Esophagus mucosa (tissue), 1 donor: ENCODE data around the gene FIGN. TPM values are rescaled to one million over a fixed set of nuclear protein-coding genes. Genes with fewer than 3 reads are reported as not detected.

Source experiments
- ATAC-seq: fragments of 200-7000 bp; cut with Tn5 transposase; one replicate; pipeline ENCODE4 v1.9.1; 2020
- total RNA-seq: library from RNA; stranded (reverse); gene quantifications from one replicate; pipeline ENCODE4 v1.2.4, GENCODE V29; 2023
- donor health status: DM: yes; HTN: yes; CAD: no.

The FIGN gene
- total RNA-seq, 1 donor from 2014 or later = 1.0 TPM

DNA sequence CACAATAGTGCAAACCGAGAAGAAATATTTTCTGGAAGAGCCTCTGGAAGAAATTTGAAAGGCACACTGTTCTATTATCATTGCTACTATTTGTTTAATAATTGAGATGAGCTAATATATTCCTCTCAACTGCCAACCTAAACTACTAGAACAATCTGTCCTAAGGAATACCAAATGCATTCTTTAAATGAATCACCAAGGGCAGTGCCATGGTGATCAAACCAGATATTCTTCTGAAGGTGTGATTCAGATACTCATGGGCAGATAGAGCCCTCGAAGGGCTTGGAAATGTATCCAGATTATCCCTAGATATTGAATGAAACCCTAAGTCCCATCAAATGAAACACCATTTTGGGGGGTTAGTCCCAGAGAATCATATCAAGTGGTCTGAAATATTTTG lies 76.6 kb downstream of the FIGN start:
- ATAC-seq = peak; percentile 89

DNA sequence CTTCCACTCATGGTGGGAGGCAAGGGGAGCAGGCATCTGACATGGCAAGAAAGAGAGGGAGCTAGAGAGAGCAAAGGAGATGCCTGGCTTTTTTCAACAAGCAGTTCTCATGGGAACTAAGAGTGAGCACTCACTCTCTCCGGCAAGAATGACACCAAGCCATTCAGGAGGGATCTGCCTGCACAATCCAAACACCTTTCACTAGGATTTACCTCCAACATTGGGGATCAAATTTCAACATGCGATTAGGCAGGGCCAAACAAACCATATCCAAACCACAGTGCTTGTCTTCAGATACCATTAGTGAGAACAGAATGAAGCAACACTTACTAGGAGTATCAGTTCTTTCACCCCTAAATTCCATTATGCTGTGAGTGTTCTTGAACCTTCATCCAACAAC lies 77.3 kb downstream of the FIGN start:
- no peak for ATAC-seq

DNA sequence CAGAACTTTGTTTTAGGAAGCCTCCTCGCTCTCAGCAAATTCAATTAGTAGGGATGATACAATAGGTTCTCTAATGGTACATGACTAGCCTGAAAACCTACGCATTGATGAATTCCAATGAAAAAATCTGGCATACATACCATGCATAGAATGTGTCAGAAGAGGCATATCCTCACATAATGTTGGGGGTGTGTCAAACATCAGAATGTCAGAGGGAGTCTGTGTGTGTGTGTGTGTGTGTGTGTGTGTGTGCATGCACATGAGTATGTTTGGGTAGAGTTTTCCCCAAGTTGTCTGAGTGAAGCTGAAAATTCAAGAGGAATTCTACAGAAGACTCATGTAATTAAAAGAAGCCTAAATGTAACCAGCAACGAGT lies 78.5 kb downstream of the FIGN start:
- ATAC-seq = no peak

DNA sequence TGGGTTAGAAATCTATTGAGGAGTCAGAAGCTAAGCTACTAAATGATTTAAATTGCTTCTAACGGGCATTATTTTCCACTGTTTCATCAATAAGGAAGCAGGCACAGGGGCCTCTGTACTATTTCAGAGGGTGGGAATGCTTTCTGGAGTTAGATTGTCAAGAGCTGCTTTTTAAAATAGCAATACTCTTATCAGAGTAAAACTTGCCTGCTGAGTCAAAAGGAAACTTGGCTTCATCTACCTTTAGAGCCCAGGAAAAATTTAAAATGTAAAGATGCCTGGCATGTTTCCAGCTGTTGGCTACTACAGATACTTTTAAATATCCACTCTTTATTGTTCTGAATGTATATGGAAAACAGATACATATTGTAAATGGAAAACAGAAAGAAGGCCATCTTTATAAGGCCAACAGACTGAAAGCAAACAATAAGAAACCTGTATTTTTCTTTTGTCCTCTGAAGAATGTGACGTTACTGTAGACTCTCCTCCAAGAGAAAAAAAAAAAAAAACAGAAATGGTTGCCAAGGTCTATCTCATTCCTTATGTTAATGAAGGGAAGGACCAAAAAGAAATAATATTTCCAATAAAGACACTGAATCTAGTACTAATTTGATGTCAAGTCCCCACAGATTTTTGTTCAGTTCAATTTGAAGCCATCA lies 79.1 kb downstream of the FIGN start:
- ATAC-seq = no peak

DNA sequence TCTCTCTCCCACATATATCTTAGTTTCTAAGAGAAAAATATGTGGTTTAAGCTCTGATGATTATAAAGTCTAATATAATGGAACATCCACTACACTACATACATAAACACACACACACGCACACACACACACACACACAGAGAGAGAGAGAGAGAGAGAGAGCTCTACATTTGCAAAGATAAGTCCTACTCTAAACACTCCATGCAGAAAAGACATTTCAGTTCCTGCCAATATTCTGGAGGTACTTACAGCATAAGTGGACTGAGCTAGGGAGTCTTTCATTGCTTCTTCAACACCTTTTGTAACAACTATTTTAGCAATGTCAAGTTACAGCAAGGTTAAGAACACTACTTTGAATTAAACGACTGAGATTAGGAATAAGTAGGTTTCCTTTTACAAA lies 80.1 kb downstream of the FIGN start:
- no peak for ATAC-seq

DNA sequence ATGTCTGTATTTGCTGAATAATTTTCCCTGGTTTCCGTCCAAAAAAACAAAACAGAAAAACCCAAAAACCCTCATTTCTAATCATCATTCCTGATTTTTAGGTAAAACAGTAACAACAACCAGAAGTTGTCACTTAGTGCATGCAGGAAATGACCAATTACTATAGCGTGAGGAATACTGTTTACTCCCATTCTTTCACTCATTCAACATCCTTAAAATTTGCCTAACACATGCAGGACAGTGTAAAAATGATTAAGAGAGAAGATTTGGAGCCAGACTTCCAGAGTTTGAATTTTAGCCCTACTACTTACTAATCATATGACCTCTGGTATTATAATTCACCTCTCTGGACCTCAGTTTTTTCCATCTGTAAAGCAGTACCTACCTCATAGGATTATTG lies 83.1 kb downstream of the FIGN start:
- no peak for ATAC-seq

DNA sequence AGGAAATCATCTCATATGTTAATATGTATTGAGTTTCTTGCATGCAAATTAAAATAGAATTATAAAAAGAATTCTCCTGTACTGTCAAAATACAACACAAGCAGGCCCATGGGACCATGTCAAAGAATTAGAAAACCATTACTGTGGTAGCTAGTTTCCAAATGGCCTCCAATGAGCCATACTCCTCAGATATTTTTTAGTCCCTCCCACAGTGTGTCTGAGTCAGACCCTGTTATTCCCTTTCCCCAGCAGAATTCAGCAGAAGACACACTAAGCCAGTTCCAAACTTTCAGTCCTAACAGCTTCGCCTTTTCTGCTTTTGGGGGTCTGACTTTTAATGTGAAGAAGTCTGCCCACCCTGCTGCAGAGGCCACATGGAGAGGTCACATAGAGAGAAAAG lies 86.7 kb downstream of the FIGN start:
- ATAC-seq = no peak

DNA sequence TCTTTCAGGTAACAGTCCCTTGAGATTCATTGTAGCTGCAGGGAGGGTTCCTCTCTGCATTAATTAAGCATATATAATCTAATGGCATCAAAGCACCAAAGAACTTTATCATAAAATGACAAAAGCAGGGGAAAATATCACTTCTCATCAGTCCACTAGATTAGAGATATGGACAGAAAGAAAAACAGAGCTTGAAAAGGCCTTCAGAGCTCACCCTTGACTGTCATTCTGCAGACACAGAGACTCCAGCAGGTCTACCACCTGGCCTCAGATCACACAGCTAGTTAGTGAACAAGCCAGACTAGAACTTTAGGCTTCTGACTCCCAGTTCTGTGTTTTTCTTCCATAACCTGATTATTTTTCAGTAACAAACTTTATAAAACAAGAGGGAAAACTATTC lies 88.5 kb downstream of the FIGN start:
- no peak for ATAC-seq

DNA sequence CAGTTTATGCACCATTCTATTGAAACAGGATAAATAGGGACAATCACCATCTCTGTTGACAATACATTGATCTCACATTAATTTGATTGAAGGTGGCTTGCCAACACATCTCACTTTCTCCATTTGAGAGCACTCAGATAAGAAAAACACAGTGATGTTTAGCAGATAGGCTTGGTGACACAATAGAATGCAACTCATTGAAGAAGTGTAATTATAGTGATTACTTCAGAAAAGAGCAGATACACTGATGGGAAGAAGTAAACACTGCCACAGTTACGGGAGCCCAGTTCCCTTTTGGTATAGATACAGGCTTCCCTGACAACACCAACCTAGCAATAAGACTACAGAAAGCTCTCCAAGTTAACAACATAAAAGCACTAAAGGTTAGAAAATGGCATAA lies 89.1 kb downstream of the FIGN start:
- ATAC-seq = no peak

DNA sequence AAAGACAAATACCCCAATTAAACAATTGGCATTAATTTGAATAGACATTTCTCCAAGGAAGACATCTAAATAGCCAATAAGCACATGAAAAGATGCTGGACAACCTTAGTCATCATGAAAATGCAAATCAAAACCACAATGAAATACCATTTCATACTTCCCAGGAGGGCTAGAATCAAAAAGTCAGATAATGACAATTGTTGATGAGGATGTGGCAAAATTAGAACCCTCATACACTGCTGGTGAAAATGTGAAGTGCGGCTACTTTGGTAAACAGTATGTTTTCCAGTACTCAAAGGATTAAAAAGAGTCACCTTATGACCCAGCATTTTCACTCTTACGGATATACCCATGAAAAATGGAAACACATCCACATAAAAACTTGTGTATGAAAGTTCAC lies 91.6 kb downstream of the FIGN start:
- no peak for ATAC-seq

DNA sequence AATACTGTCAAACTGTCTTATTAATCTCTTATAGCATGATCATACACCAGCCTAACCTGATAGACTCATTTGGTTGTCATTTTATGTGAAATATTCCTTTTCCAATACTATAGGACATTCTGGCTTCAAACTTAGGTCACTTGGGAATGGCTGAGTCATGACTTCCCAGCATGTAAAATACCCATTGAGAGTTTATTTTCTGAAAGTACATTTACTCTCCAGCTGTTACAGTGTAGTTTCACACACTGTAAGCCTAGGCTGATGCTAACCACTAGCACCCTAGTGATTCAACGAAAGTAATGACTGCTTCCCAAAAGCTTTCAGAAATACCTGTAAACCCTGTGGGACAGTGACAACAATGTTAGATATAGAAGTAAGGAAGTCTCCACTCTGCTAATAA lies 93.8 kb downstream of the FIGN start:
- ATAC-seq = no peak

DNA sequence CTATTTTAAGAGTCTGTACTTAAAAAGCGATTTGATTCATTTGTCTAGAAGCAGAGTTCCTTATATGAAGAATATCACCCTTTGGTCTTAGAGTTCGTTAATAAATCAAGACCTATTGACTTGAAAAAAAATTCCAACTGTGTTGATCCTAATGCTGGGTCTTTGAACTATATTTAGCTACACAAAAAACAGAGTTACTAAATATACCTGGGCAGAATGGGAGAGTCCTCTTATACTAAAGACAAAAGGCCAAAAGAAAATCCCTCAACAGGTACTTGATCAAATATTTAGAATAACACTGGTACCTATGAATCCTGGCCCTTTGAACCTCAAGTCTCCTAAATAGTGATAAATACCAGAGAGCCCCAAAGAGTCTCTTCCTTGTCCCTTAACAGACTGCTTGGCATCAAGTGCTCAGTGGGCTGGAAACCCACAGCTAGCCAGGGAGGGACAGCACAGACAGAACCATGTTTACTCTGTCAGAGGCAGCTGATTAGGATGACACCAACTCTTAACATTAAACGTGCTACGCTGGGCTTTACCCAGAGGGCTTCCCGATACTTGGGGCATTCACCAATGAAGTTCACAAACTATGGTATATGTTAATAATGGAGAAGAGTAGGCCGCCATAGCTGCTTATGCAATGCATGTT lies 95.1 kb downstream of the FIGN start:
- no peak for ATAC-seq

DNA sequence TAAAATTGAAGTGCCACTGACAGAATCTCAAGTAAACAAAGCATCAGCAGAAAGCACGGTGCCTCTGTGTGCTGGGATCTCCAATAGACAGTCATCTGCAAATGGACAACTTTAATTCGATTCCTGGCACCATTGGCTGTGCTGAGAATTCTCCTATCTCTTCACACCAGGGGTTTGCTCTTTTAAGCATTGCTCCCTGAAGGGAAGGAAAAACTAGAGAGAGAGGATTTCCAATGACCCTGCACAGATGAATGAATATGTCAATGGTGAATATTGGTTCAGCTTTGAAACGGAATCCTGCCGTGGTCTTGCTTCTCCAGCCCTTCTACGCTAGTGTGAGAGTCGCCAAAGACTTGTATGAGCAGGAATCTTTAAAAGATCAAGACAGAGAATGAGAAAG lies 97.9 kb downstream of the FIGN start:
- ATAC-seq = no peak

DNA sequence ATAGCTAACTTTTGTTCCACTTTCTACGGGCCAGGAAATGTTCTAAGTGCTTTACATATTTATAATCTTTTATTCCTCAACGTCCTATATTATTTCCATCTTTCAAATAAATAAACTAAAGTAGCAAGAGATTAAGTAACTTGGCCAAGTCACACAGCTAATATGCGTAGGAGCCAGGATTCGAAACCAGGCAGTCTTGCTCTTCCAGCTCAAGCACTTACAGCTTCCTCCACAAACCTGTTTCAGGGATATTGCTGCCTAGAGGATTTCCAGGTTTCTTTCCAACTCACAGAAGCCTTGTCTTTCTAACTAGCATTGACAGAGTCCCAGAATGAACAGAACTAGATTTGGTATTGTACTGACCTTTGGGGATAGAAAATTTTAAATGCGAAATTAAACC lies 102.5 kb downstream of the FIGN start:
- peak; percentile 74 for ATAC-seq

DNA sequence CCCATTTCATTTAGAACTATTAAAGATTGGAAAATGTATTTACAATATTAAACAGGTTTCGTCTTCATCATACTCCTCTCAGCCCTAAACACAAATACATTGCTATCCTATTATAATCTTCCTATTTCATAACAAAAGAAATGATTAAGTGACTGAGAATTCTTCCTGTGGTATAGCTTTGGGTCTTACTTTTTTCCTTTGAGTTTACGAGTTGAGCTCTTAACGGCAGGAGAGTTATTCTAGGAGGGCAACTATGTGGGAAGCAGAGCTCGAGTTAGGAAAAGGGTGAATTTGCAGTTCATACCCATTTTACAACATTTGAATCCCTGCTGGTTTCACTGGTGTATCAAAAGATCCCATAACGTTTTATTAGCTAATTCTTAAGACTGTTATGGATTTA lies 105.0 kb downstream of the FIGN start:
- no peak for ATAC-seq

DNA sequence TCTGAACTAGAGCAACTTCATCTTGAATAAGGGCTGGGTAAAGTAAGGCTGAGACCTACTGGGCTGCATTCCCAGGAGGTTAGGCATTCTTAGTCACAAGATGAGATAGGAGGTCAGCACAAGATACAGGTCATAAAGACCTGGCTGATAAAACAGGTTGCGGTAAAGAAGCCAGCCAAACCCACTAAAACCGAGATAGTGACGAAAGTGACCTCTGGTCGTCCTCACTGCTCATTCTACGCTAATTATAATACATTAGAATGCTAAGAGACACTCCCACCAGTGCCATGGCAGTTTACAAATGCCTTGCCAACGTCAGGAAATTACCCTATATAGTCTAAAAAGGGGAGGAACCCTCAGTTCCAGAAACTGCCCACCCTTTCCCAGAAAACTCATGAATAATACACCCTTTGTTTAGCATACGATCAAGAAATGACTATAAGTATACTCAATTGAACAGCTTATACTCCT lies 109.1 kb downstream of the FIGN start:
- no peak for ATAC-seq

DNA sequence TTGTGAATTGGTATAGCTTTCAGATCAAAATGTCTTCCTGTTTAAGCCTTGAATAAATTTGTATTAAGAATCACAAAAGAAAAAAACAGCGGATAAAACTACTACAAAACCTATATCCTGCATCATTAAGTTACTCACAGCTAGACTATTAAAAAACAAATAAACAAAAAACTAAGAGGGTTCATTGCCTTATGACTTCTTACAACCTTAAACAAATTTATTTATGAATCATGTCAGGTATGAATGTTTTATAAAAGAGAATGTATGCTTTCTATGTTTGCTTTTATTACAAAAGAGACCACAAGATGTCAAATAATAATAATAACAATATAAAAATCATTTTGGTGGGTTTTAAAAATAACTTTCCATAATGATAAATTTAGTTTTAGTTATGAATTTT lies 109.6 kb downstream of the FIGN start:
- ATAC-seq = no peak

DNA sequence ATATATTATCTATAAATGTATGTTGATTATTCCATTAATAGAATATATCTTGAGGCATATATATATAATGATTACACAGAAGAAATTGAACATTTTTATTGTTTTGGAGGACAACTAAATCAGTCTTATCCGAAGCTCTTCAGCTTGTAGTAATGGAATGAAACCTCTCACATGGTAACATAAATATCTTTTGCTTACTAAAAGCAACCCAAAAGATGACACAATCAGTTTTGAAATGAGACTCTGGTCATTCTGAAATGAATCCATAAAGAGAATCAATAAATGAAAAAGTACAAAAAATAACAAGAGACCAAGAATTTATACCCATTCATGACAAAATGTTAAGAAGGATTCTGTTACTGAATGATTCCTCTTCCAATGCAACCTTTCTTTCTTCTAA lies 110.2 kb downstream of the FIGN start:
- no peak for ATAC-seq

DNA sequence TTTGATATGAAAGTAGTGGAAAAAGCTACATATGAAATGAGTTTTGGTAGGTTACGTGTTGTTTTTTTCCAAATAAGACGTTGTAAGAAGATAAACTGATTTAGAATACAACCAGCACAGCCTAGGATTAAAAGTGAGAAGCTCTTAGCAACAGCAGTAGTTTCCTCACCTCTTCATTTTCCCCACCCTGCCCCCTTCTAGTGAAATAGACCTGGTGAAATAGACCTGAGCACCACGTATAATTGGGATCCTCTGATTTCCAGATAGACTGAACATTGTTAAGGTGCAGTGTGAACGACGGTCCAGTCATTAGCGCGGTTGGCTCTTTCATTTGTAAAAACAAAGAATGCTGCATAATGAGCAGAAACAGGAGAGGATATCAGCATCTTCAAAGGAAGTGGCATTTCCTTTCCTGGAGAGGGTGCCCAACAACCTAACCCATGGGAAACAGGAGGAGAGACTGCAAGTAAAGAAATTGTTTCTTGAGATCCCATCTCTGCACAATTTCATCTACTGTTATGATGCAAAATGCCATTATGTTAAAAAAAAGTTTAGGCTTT lies 114.3 kb downstream of the FIGN start:
- ATAC-seq = no peak

DNA sequence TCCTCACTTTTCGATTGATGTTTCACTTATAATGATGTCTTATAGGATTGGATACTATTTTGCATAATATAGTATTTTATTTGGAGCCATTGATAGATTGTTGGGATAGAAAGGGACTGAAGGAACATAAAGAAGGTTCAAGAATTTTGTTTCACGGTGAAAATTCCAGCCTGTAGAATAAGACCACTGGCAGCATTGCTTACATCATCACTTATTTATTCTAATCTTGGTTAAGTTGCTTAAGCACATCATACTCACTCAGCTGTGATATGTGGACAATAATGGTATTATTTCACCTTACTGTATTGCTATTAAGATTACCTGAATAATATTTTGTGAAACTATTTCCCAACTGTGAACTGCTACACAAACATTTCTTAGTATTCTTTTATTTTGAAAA lies 118.3 kb downstream of the FIGN start:
- no peak for ATAC-seq

DNA sequence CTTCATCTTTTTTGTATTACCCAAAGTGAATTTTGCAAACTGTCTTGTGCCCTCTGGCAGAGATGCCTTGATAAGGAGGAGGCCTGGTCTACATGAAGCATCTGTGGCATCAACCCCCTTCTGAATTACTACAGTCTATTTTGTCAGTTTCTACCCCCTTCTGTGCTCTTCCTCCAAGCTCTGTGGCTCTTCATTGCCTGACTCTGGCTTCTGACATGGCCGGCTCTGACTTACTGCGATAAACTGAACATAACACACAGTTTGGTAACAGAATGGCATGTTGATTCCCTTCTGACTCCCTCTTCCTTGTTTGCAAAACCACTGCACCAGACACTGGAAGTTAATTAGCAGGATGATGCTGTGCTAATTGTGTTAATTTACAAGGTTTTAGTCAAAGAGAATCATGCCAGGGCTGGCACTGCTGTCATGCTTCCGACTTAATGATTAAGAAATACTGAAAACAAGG lies 122.5 kb downstream of the FIGN start:
- ATAC-seq = no peak

DNA sequence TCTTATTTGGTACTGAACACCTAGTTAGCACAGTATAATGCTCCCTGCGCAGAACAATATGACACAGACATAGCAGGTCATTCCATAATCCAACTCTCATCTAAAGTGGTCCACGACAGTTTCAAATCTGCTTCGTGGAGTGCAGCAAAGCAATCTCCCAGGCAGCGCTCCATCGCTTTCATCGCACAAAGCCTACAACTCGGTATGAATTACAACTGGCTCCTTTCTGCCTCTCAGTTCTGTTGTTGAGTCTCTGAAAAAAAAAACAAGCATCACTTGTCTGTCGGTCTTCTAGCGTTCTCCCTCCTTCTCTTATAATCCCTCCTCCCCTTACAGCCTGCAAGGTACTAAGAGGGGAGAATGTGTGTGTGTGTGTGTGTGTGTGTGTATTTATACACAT lies 123.5 kb downstream of the FIGN start:
- no peak for ATAC-seq

DNA sequence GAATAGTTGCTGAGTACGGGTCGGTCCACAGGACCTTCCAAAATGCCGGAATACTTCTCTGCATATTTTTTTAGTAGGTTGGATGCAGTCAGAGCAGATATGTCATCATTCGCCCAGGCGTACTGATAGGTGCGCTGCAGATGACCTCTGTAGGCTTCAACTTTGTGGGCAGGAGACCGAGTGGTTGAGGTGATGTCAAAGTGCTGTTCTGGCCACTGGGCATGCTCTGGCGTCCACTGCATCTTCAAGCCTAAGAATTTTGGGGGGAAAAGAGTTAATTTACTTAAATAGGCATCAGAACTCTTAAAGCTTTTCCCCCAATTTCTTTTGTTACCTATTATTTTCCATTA lies 124.3 kb downstream of the FIGN start:
- ATAC-seq = no peak

DNA sequence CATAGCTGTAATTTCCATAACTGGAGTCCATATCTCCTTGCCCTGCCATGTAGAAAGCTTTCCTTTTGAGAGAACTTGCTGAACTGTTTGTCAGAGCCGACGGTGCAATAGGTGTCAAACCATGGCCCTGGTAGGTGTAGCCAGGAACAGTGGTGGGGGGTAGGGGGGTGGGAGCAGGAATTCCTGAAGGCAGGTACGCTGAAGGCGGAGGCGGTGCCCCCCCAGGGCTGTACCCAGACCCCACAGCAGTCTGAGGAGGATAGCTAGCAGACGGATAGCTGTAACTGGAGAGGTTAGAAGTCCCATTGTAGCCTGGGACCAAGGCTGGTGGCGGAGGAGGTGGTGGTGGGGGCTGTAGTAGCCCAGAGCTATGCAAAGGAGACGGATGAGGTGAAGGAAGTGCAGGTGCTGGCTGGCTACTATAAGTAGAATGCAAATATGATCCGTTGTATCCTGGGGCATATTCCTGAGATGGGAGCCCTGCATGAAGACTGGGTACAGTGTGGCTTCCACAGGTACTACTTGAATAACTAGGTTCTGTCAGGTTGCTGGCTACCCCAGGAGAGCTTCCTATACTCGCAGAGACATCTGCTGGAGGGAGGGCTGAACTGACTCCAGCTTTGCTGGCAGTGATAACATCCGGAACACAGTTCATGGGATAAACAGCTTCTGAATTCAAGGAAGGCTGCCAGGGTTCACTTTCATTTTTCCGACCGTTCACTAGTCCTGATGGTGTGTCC lies 124.8 kb downstream of the FIGN start:
- ATAC-seq = peak; percentile 20
